ENCODE measurements around the gene HAT1. TPM values are rescaled to one million over a fixed set of nuclear protein-coding genes. Genes with fewer than 3 reads are reported as not detected.

HAT1 gene
- total and polyA plus RNA-seq, 10 of the 15 experiments (the other 5 are each of a cell fraction or from before 2014, with no cell fraction given) = 60.0 to 225 (median 130) TPM

- intact Hi-C loops (cut with micrococcal nuclease; ENCODE audit: unreplicated experiment) = no loop called here
- Histone ChIP-seq H3K79me2 (ENCODE audit: control insufficient read depth, insufficient read depth, low read length) (no peaks in the 10 kb centered on the region), H3K27ac (ENCODE audit: control insufficient read depth, insufficient read depth) (no peak overlapping the region), H3K4me2 (ENCODE audit: control insufficient read depth, insufficient read depth) (no peak overlapping the region), H3K9me3 (replicated peaks; ENCODE audit: control insufficient read depth, insufficient read depth, low read length) (no peaks in the 10 kb centered on the region), H3K4me1 (ENCODE audit: control insufficient read depth, insufficient read depth, low read length) (no peaks in the 10 kb centered on the region), H4K20me1 (ENCODE audit: control insufficient read depth, insufficient read depth) (no peaks in the 10 kb centered on the region), H3K9ac (ENCODE audit: control insufficient read depth, insufficient read depth, low read length) (no peak overlapping the region), H3K27me3 (replicated peaks in 1 of 2; ENCODE audit: control insufficient read depth in 2 of 2, insufficient read depth in 2 of 2, low read length in 1 of 2) (no peaks in the 10 kb centered on the region), H2AFZ (ENCODE audit: control insufficient read depth, low read depth, low read length) (no peak overlapping the region), H3K36me3 (ENCODE audit: control insufficient read depth in 2 of 2, insufficient read depth in 2 of 2, low read length in 1 of 2) (peaks cover 1 to 7% of the 10 kb centered on the region in 2 experiments; a peak in 2 of 4 replicates), H3K4me3 (no peak overlapping the region)
- in situ Hi-C loops (cut with MboI) = no loop called here
- POLR2A ChIA-PET = no interaction called here
- FAIRE-seq = no peak
- no TSS peak for BruUV-seq (replicated peaks)
- no peak for DNase-seq (ENCODE audit: low read depth, low spot score)
- ATAC-seq = no peak
- SMC1A ChIA-PET (ENCODE audit: uncharacterized antibody, unreplicated experiment) = interaction anchor here (0.6 to 1.2 kb wide), 2 partner anchors 18 to 702 kb away, joined by 3 read pairs; no protein-coding TSS in a partner anchor
- CTCF ChIA-PET = no interaction called here
- RAD21 ChIA-PET (ENCODE audit: unreplicated experiment) = no interaction called here
- WGBS (ENCODE audit: insufficient coverage, insufficient replicate concordance, low lambda C conversion rate, missing lambda C conversion rate) = 99% methylated on average over 8 of the region's 8 CpGs
- no peak for TF ChIP-seq SP1 (IDR thresholded peaks at IDR 0.05; ENCODE audit: low read depth, low read length)
- no peak for TF ChIP-seq ZNF687 (IDR thresholded peaks at IDR 0.05)
Measured at GRCh38 chr2:171966235-171966634, 44.0 kb downstream of the HAT1 start.

GRCh38 chr2:171966688-171967087 lies 44.4 kb downstream of the HAT1 start:
- Histone ChIP-seq H2AFZ (ENCODE audit: control insufficient read depth, low read depth, low read length) (no peak overlapping the region), H3K36me3 (ENCODE audit: control insufficient read depth in 2 of 2, insufficient read depth in 2 of 2, low read length in 1 of 2) (peaks cover 1 to 7% of the 10 kb centered on the region in 2 experiments; a peak in 2 of 4 replicates), H3K4me2 (ENCODE audit: control insufficient read depth, insufficient read depth) (no peak overlapping the region), H3K27ac (ENCODE audit: control insufficient read depth, insufficient read depth) (no peak overlapping the region), H3K9ac (ENCODE audit: control insufficient read depth, insufficient read depth, low read length) (no peak overlapping the region), H3K27me3 (replicated peaks in 1 of 2; ENCODE audit: control insufficient read depth in 2 of 2, insufficient read depth in 2 of 2, low read length in 1 of 2) (no peaks in the 10 kb centered on the region), H3K4me3 (no peak overlapping the region), H4K20me1 (ENCODE audit: control insufficient read depth, insufficient read depth) (no peaks in the 10 kb centered on the region), H3K79me2 (ENCODE audit: control insufficient read depth, insufficient read depth, low read length) (no peaks in the 10 kb centered on the region), H3K9me3 (replicated peaks; ENCODE audit: control insufficient read depth, insufficient read depth, low read length) (no peaks in the 10 kb centered on the region), H3K4me1 (ENCODE audit: control insufficient read depth, insufficient read depth, low read length) (no peaks in the 10 kb centered on the region)
- intact Hi-C loops (cut with micrococcal nuclease; ENCODE audit: unreplicated experiment) (no loop called here), in situ Hi-C loops (cut with MboI) (no loop called here)
- CTCF ChIA-PET = no interaction called here
- POLR2A ChIA-PET = no interaction called here
- no peak for TF ChIP-seq IKZF2 (IDR thresholded peaks at IDR 0.05)
- TF ChIP-seq STAT3 (IDR thresholded peaks at IDR 0.05; ENCODE audit: low read depth, low read length) = no peak
- TF ChIP-seq SIN3A (IDR thresholded peaks at IDR 0.05; ENCODE audit: low read depth, low read length) = no peak
- no peak for TF ChIP-seq KAT2A (conservative IDR thresholded peaks at IDR 0.05; ENCODE audit: control insufficient read depth, low read depth, low read length)
- no peak for TF ChIP-seq CREM (IDR thresholded peaks at IDR 0.05; ENCODE audit: low read depth)
- no peak for TF ChIP-seq MAX (IDR thresholded peaks at IDR 0.05; ENCODE audit: low read depth, low read length)
- no peak for TF ChIP-seq PKNOX1 (IDR thresholded peaks at IDR 0.05)
- FAIRE-seq (no peak), ATAC-seq (no peak), DNase-seq (ENCODE audit: low read depth, low spot score) (no peak)
- SMC1A ChIA-PET (ENCODE audit: uncharacterized antibody, unreplicated experiment) = interaction anchor here (0.6 kb wide), 1 partner anchor 701 kb away, joined by 3 read pairs; no protein-coding TSS in a partner anchor
- no TSS peak for BruUV-seq (replicated peaks)
- RAD21 ChIA-PET (ENCODE audit: unreplicated experiment) = no interaction called here
